ENCODE data around the gene APC.
A peak's percentile ranks its signal among the peaks of the same experiment; 100 is the strongest.

APC gene

GRCh38 chr5:112734597-112734996, 3.1 kb upstream of the APC start:
- H3K4me3 ChIP-seq (replicated peaks; ENCODE audit: insufficient read depth, low read length): no peak overlapping the region
- H3K27me3 ChIP-seq (ENCODE audit: insufficient read depth, poor library complexity, severe bottlenecking): no peaks in the 10 kb centered on the region
- TF ChIP-seq CTCF (IDR thresholded peaks at IDR 0.05; ENCODE audit: insufficient read depth, low read length) (no peak), REST (IDR thresholded peaks at IDR 0.05; ENCODE audit: insufficient replicate concordance, low read depth) (no peak)
- no peak overlapping the region for H3K27ac ChIP-seq (replicated peaks)
- no peak for DNase-seq (ENCODE audit: low read depth in 1 of 2, low spot score in 1 of 2)

GRCh38 chr5:112735702-112736101, 2.0 kb upstream of the APC start:
- Histone ChIP-seq H3K27ac (replicated peaks) (no peak overlapping the region), H3K4me3 (replicated peaks; ENCODE audit: insufficient read depth, low read length) (no peak overlapping the region)
- DNase-seq (ENCODE audit: low read depth in 1 of 2, low spot score in 1 of 2): no peak

GRCh38 chr5:112737070-112737462, 619 bp upstream of the APC start:
- DNase-seq (ENCODE audit: low read depth in 1 of 2, low spot score in 1 of 2): no peak
- Histone ChIP-seq H3K27me3 (ENCODE audit: insufficient read depth, poor library complexity, severe bottlenecking) (no peaks in the 10 kb centered on the region), H3K27ac (replicated peaks) (peak overlapping the region; percentile 63), H3K4me3 (replicated peaks; ENCODE audit: insufficient read depth, low read length) (peak overlapping the region; percentile 65)
- TF ChIP-seq SPI1 (IDR thresholded peaks at IDR 0.05; ENCODE audit: borderline replicate concordance, low read depth) (peak; percentile 16; the same call in 1 of the 2 replicates), REST (IDR thresholded peaks at IDR 0.05; ENCODE audit: insufficient replicate concordance, low read depth) (no peak)

More at GRCh38 chr5:112735702-112736101, 2.0 kb upstream of the APC start:
- TF ChIP-seq POLR2AphosphoS5 (IDR thresholded peaks at IDR 0.05; ENCODE audit: low read depth) (no peak), GABPA (IDR thresholded peaks at IDR 0.05; ENCODE audit: low read depth) (no peak), REST (IDR thresholded peaks at IDR 0.05; ENCODE audit: insufficient replicate concordance, low read depth) (no peak), SPI1 (IDR thresholded peaks at IDR 0.05; ENCODE audit: borderline replicate concordance, low read depth) (no peak), CTCF (IDR thresholded peaks at IDR 0.05; ENCODE audit: insufficient read depth, low read length) (no peak)
- H3K27me3 ChIP-seq (ENCODE audit: insufficient read depth, poor library complexity, severe bottlenecking): no peaks in the 10 kb centered on the region

GRCh38 chr5:112738191-112738560, 491 bp downstream of the APC start:
- TF ChIP-seq GABPA (IDR thresholded peaks at IDR 0.05; ENCODE audit: low read depth): no peak
- no peak for TF ChIP-seq REST (IDR thresholded peaks at IDR 0.05; ENCODE audit: insufficient replicate concordance, low read depth)
- no peak for TF ChIP-seq CTCF (IDR thresholded peaks at IDR 0.05; ENCODE audit: insufficient read depth, low read length)
- TF ChIP-seq SPI1 (IDR thresholded peaks at IDR 0.05; ENCODE audit: borderline replicate concordance, low read depth): no peak
- TF ChIP-seq POLR2AphosphoS5 (IDR thresholded peaks at IDR 0.05; ENCODE audit: low read depth): no peak
- peak overlapping the region; percentile 63 for H3K27ac ChIP-seq (replicated peaks)
- H3K4me3 ChIP-seq (replicated peaks; ENCODE audit: insufficient read depth, low read length): peak overlapping the region; percentile 65
- H3K27me3 ChIP-seq (ENCODE audit: insufficient read depth, poor library complexity, severe bottlenecking): no peaks in the 10 kb centered on the region
- peak in 1 of 2 experiments; percentile 1 for DNase-seq (ENCODE audit: low read depth in 1 of 2, low spot score in 1 of 2)

Measured in HL-60 (cell line).